ENCODE measurements around the gene RNF26. TPM values are rescaled to one million over a fixed set of nuclear protein-coding genes. Genes with fewer than 3 reads are reported as not detected.

The RNF26 gene
- total and polyA plus RNA-seq, 4 donors: 6.3 to 19.1 (median 11.1) TPM

GRCh38 chr11:119363851-119364590 is 29.7 kb downstream of the RNF26 start:
- Histone ChIP-seq H3K36me3 (ENCODE audit: control insufficient read depth in 4 of 4, insufficient read depth in 3 of 4, low read depth in 1 of 4, low read length in 3 of 4) (peaks cover 0 to 4% (median 4%) of the 10 kb centered on the region in 4 donors), H3K4me1 (ENCODE audit: control insufficient read depth in 4 of 4, insufficient read depth in 4 of 4, low read length in 3 of 4) (peaks cover 20 to 78% (median 61%) of the 10 kb centered on the region in 4 donors), H3K27ac (ENCODE audit: low read depth in 1 of 2, low read length in 2 of 2) (peak overlapping the region; percentile 57 to 80), H3K9me3 (ENCODE audit: control insufficient read depth in 4 of 4, low read length in 3 of 4) (no peaks in the 10 kb centered on the region), H3K4me3 (ENCODE audit: low read depth in 1 of 3, low read length in 3 of 3) (peak overlapping the region; percentile 52 to 73 (median 58)), H3K9ac (ENCODE audit: low read depth in 1 of 2, low read length in 2 of 2) (peak overlapping the region in 1 of 2 donors; percentile 68), H3K27me3 (ENCODE audit: control insufficient read depth in 4 of 4, insufficient read depth in 4 of 4, low read length in 3 of 4) (no peaks in the 10 kb centered on the region)
- 3% methylated on average over 88 of the region's 88 CpGs for WGBS
- TF ChIP-seq YY1 (IDR thresholded peaks at IDR 0.05) (no peak), RAD21 (IDR thresholded peaks at IDR 0.05) (no peak), NR2F2 (IDR thresholded peaks at IDR 0.05) (no peak), FOXA1 (IDR thresholded peaks at IDR 0.05) (no peak), JUND (IDR thresholded peaks at IDR 0.05) (no peak)
- DNase-seq (ENCODE audit: low spot score): peak; percentile 72

DNA sequence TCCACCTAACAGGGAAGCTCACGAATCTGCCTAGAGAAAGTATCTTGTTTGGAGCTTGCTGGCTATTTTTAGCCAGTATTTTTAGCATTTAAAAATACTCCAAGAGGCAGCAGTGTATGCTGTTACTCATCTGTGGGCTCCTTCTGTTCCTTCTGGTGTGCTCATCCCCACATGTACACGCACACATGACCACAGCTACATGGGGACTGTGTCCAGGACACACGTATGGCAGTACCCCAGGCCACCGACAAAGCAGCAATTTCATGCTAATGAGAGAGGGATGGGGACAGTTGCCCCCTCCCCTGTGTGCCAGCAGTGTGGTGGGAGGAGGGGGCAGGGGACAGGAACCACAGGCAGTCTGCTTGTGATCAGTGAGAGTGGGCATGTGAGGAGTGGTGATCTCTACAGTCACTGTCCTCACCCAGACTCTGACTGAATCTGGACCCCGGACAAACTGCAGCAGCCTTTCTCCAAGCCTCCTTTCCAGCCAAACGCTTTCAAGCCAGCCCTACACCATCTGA is 30.8 kb downstream of the RNF26 start:
- Histone ChIP-seq H3K9ac (ENCODE audit: low read depth in 1 of 2, low read length in 2 of 2) (no peak overlapping the region), H3K36me3 (ENCODE audit: control insufficient read depth in 4 of 4, insufficient read depth in 3 of 4, low read depth in 1 of 4, low read length in 3 of 4) (no peaks in the 10 kb centered on the region), H3K9me3 (ENCODE audit: control insufficient read depth in 4 of 4, low read length in 3 of 4) (no peaks in the 10 kb centered on the region), H3K4me3 (ENCODE audit: low read depth in 1 of 3, low read length in 3 of 3) (no peak overlapping the region), H3K27ac (ENCODE audit: low read depth in 1 of 2, low read length in 2 of 2) (peak overlapping the region; percentile 57 to 70), H3K27me3 (ENCODE audit: control insufficient read depth in 4 of 4, insufficient read depth in 4 of 4, low read length in 3 of 4) (no peaks in the 10 kb centered on the region), H3K4me1 (ENCODE audit: control insufficient read depth in 4 of 4, insufficient read depth in 4 of 4, low read length in 3 of 4) (peaks cover 20 to 83% (median 67%) of the 10 kb centered on the region in 4 donors)
- TF ChIP-seq HNF4A (conservative IDR thresholded peaks at IDR 0.05) (no peak), FOXA2 (IDR thresholded peaks at IDR 0.05) (no peak), RXRA (IDR thresholded peaks at IDR 0.05) (no peak), EGR1 (IDR thresholded peaks at IDR 0.05; ENCODE audit: low read depth in 2 of 2) (no peak), NR2F2 (IDR thresholded peaks at IDR 0.05) (no peak), CTCF (IDR thresholded peaks at IDR 0.05; ENCODE audit: low read depth, low read length, missing input control) (no peak), GABPA (IDR thresholded peaks at IDR 0.05 in 1 of 2, conservative IDR thresholded peaks at IDR 0.05 in 1 of 2) (no peak), SP1 (IDR thresholded peaks at IDR 0.05) (no peak), YY1 (IDR thresholded peaks at IDR 0.05) (no peak), JUND (IDR thresholded peaks at IDR 0.05) (no peak), RAD21 (IDR thresholded peaks at IDR 0.05) (no peak), ZBTB33 (IDR thresholded peaks at IDR 0.05) (no peak), TAF1 (conservative IDR thresholded peaks at IDR 0.05) (no peak), FOXA1 (IDR thresholded peaks at IDR 0.05) (no peak)
- TF ChIP-seq, protein P1, sequence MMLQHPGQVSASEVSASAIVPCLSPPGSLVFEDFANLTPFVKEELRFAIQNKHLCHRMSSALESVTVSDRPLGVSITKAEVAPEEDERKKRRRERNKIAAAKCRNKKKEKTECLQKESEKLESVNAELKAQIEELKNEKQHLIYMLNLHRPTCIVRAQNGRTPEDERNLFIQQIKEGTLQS (IDR thresholded peaks at IDR 0.05): no peak
- TF ChIP-seq, protein P2, sequence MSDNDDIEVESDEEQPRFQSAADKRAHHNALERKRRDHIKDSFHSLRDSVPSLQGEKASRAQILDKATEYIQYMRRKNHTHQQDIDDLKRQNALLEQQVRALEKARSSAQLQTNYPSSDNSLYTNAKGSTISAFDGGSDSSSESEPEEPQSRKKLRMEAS (IDR thresholded peaks at IDR 0.05): no peak
- WGBS: 76% methylated on average over 6 of the region's 6 CpGs
- DNase-seq (ENCODE audit: low spot score): no peak

Data from liver (tissue), 9 donors.